Embryonic facial prominence (tissue), 1 donor: ENCODE measurements around the gene CYBA.
"Not testable (repeated sequence)": the region's sequence is repeated elsewhere in the genome, so short reads cannot be mapped to it uniquely, and the experiment has no call there.

Experiments used
- DNase-seq: peaks from one replicate; pipeline ENCODE4 v3.0.0-alpha.2; 2016; ENCODE audit errors: extremely low spot score

Gene CYBA

GRCh38 chr16:88686439-88687253, 35.8 kb upstream of the CYBA start, which contains the start of gene SNAI3:
Gene SNAI3 (minus strand): TSS chr16:88686507. CDS start chr16:88686406, 101 bp downstream.
- no peak for DNase-seq

GRCh38 chr16:88686062-88686438, 35.2 kb upstream of the CYBA start:
- no peak for DNase-seq

GRCh38 chr16:88685156-88686061, 34.6 kb upstream of the CYBA start:
- DNase-seq = no peak

GRCh38 chr16:88684569-88685155, 33.8 kb upstream of the CYBA start:
- no peak for DNase-seq

- DNase-seq = no peak
Measured at GRCh38 chr16:88681709-88682451, 31.0 kb upstream of the CYBA start.

- DNase-seq = no peak
Measured at GRCh38 chr16:88681084-88681680, 30.3 kb upstream of the CYBA start.

- DNase-seq = no peak
Measured at GRCh38 chr16:88680554-88681083, 29.8 kb upstream of the CYBA start.

- DNase-seq = no peak
Measured at GRCh38 chr16:88678224-88678979, 27.5 kb upstream of the CYBA start.

- DNase-seq = no peak
Measured at GRCh38 chr16:88677721-88678120, 26.9 kb upstream of the CYBA start.

- DNase-seq = no peak
Measured at GRCh38 chr16:88676502-88677242, 25.8 kb upstream of the CYBA start.

- DNase-seq = no peak
Measured at GRCh38 chr16:88673716-88674379, 23.0 kb upstream of the CYBA start.

GRCh38 chr16:88672776-88673175, 21.9 kb upstream of the CYBA start:
- no peak for DNase-seq

- DNase-seq = no peak
Measured at GRCh38 chr16:88671806-88672205, 21.0 kb upstream of the CYBA start.

GRCh38 chr16:88669980-88670379, 19.1 kb upstream of the CYBA start:
- DNase-seq = no peak

- not testable (repeated sequence) for DNase-seq
Measured at GRCh38 chr16:88669493-88669892, 18.6 kb upstream of the CYBA start.

- no peak for DNase-seq
Measured at GRCh38 chr16:88667461-88667860, 16.6 kb upstream of the CYBA start.

- DNase-seq = no peak
Measured at GRCh38 chr16:88665570-88665969, 14.7 kb upstream of the CYBA start.

GRCh38 chr16:88665148-88665547, 14.3 kb upstream of the CYBA start:
- no peak for DNase-seq
